Measurements from ENCODE around the gene SH3RF1.

Gene SH3RF1

DNA sequence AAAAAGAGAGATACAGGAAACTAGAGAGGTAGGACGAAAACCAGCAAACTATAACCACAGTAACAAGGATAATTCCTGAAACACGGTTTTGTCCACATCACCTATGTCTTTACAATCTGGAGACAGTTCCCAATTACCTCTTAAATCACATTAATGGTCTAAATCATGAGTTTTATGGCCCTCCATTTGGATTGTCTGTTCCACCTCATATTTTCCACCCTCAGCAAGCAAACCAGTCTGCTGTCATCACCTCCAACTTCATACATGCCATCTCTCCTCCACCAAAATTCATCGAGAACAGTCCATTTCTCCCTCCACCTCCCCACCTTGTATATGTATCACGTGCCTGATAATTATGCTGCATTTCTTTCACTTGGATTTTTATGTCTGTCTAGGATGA lies 107.3 kb downstream of the SH3RF1 start:
- no peak for DNase-seq (ENCODE audit: low spot score)

- DNase-seq (ENCODE audit: low spot score) = no peak
Measured at GRCh38 chr4:169160825-169161224, 109.9 kb downstream of the SH3RF1 start.

DNA sequence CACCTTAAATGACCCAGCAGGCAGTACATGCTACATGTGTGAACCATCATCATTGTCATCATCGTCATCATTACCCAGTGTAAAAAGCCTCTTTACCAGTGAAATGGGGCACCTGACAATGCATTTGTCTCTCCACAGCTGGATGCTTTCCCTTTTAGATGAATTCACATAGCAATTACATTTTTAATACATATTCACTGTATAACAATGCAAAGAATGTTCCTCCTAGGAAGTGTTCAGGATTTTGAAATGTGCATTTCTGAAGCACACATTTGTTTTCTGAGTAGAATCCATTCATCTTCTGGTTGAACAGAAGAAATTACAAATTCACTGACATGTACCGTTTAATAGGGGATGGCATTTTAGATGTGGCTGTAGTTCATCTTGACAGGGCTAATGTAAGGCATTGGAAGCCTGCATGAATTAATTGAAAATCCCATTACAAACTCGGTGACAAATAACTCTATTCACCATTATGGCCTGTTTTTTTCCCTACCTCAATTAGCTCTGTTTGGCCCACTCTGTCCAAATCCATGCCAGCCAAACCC lies 111.1 kb downstream of the SH3RF1 start:
- DNase-seq (ENCODE audit: low spot score) = no peak

DNA sequence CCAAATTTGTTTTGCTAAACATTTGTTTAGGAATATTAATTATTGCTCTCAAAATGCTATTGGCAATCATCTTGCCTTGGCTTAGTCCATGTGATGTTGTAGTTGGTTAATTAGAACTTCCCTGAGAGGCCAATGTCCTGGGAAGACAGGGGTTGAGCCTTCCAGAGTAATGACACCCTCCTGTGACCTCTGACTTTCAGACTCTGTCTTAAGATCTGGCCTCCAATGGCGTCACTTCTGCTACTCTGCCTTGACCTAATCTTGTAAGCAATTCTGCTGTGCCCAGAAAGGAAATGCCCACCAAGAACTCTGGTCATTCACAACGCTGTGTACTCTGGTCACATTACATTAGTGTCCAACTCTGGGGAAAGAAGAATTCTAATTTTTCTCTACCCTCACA lies 111.9 kb downstream of the SH3RF1 start:
- DNase-seq (ENCODE audit: low spot score) = no peak

- DNase-seq (ENCODE audit: low spot score) = no peak
Measured at GRCh38 chr4:169158046-169158445, 112.7 kb downstream of the SH3RF1 start.

DNA sequence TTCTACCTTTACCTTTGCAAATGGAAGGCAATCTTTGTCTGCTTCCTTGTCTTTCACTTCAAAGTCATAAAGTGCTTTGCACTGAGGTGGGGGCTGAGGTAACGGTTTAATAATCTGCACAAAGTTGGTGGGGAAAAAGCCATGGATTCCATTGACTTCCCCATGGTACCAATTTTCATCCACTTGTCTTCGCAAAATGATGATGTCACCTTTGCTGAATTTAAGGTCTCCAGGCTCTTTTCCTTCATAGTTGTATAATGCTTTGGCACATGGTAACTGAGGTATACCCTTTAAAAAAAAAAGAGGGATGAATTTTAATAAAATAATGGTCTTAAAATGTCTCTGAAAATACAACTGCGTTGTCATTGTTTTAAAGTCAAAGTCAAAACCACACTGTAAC lies 114.4 kb downstream of the SH3RF1 start:
- DNase-seq (ENCODE audit: low spot score) = no peak

GRCh38 chr4:169154121-169154520 lies 116.6 kb downstream of the SH3RF1 start:
- DNase-seq (ENCODE audit: low spot score) = no peak

DNA sequence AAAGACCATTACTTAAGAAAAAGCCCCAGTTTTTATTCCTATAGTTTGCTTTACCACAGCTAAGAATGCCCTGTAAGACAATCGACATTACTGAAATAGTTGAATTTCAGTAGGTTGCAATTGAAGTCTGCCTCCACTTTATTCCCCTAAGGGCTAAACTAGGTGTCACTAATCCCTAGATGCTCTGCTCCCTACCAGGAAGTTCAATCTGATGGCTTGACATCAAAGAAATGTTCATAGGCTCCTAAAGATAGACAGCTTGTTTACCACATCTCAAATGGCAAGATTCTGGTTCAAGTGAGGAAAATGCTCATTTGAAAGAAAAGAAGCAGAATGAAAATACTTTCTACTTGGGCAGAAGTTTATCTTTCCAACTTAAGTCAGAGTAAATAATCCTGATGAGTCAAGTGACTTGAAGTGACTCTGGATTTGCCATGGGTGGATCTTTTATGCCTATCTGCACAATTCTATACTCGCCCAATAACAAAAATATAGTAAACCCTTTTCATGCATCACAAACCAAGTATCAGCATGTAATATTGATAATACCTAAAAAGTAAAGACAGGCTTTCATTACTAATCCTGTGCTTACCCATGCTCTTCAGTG lies 117.2 kb downstream of the SH3RF1 start:
- DNase-seq (ENCODE audit: low spot score) = no peak

DNA sequence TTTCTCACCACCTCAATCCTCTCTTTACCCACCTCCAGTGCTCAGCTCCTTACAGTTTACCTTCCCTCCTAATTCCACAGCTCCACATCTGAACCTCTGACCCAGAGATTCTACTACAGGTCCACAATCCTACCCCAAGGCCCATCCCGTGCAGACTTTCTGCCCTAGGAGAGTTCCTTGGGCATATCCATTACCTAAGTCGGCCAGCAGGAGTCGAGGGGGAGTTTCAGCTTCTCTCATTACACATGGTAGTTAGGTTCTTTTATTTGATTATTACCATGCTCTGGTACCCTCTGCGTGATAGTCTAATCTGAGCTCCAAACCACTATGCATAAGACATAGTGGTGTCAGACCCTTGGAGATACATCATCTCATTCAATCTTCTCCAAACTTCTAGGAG lies 117.9 kb downstream of the SH3RF1 start:
- no peak for DNase-seq (ENCODE audit: low spot score)

DNA sequence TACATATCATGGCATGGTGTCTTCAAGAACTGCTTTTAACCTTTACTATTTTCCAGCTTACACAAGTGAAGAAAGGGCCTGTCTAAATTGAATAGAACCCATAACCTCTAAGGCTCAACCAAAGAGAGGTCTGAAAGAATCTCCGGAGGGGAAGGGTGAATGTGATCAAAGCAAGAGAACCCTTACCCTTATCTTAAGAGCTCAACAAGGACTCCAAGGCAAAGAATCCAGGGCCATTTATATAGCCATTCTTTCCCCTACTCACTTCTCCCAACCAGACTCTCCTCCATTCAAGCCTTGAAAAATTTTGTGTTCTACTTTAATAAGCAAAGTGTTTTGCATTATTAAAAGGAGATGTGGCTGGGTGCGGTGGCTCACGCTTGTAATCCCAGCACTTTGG lies 118.7 kb downstream of the SH3RF1 start:
- no peak for DNase-seq (ENCODE audit: low spot score)

DNA sequence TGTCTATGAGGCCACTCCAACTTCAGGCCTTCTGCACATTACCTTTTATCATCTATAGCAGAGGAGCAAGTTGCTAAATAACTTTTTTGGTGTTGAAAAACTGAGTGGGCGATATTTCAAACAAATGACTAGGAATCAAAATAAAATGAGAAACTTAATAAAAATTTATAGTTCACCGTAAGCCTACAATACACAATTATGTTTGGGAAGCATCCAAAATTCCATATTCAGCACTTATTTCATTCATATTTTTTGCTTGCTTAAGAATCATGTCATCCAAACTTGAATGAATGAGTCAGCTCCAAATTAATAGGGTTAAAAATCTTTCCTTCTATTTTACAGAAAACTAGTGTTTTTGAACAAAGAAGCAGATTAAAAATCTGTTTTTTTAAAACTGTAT lies 119.1 kb downstream of the SH3RF1 start:
- no peak for DNase-seq (ENCODE audit: low spot score)

- DNase-seq (ENCODE audit: low spot score) = no peak
Measured at GRCh38 chr4:169150806-169151205, 120.0 kb downstream of the SH3RF1 start.

DNA sequence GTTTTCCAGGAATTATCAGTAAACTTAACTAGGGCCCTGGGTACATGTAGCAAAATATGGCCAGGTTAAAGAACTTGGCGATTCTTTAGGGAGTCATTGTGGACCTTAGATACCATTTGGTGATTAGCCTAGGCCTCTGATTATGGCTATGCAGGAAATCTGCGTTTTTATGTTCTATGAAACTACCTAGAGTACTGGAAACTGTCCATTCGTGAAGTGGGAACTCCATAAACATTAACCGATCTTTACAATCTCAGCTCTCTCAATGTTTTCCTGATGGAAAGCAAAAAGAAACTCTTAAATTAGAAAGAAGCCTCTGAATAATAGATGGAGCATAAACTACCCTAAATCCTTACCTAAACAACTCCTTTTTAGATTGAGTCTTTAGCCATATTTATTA lies 121.9 kb downstream of the SH3RF1 start:
- no peak for DNase-seq (ENCODE audit: low spot score)

DNA sequence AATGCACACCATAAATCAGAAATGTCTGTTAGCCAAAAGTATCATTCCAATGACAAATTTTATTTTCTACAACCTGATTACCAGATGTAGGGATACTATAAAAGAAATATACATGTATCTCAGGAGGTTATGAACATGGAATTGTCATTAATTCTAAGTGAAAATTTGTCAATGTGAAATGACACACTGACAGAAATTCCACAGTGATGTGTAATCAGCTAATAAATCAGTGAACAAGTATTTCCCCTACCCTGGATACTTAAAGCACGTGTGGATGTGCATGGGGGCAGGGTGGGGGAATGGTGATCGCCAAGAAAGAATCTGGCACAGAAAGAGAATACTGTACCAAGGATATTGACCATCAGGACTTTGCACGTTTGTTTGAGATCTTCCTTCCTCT lies 123.6 kb downstream of the SH3RF1 start:
- no peak for DNase-seq (ENCODE audit: low spot score)

GRCh38 chr4:169144061-169144600 lies 126.6 kb downstream of the SH3RF1 start:
- no peak for DNase-seq (ENCODE audit: low spot score)

DNA sequence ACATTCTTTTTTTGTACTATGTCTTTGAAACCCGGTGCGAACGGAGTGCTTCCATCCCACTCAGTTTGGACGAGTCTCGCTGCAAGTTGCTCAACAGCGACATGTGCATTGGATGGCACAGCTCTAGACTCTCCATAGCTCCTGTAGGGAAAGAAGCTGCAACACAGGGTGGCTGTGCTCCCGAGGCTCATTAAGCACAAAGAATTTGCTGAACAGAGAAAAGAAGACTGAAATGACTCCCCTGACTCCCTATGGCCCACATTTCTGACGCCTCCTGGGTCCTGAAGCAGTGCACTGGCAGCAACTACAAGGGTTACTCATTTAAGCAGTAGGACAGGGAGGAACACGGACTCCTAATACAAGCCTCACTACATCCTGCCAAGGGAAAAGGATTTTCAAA lies 127.4 kb downstream of the SH3RF1 start:
- DNase-seq (ENCODE audit: low spot score) = no peak

GRCh38 chr4:169142906-169143305 lies 127.8 kb downstream of the SH3RF1 start:
- DNase-seq (ENCODE audit: low spot score) = no peak

- DNase-seq (ENCODE audit: low spot score) = no peak
Measured at GRCh38 chr4:169142391-169142790, 128.4 kb downstream of the SH3RF1 start.

DNA sequence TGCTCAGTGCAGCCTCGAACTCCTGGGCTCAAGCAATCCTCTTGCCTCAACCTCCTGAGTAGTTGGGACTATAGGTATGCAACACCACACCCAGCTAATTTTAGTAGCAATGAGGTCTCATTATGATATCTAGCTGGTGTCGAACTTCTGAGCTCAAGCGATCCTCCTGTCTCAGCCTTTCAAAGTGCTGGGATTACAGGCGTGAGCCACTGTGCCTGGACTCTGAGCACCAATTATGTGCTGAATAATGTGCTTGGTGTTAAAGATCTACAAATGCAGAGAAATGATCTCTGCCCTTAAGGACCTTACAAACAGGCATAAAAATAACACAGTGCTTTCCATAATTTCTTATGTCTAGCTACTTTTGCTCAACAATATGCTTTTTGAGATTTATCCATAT lies 131.7 kb downstream of the SH3RF1 start:
- no peak for DNase-seq (ENCODE audit: low spot score)

- DNase-seq (ENCODE audit: low spot score) = no peak
Measured at GRCh38 chr4:169137558-169137920, 133.2 kb downstream of the SH3RF1 start.

GRCh38 chr4:169136796-169137557 lies 133.8 kb downstream of the SH3RF1 start:
- no peak for DNase-seq (ENCODE audit: low spot score)

DNA sequence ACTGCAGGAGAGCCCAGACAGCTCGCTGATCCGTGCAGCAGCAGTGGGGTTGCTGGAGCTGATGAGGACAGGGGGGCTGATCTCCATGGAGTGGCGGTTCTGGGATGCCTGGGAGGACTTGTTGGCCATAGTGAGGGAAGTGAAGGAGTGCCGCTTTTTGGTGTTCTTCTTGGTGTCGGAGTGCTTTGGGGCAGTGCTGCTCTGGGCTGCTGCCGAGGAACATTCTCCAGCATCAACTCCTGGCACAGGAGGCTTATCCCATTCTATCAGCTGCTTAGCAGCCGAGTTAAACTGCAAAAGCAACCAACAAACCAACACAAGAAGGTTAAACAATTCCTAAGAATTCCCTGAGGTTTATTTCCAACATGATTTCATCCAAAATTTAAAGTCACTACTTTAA lies 134.4 kb downstream of the SH3RF1 start:
- DNase-seq (ENCODE audit: low spot score) = no peak

- DNase-seq (ENCODE audit: low spot score) = no peak
Measured at GRCh38 chr4:169135776-169136175, 135.0 kb downstream of the SH3RF1 start.

- no peak for DNase-seq (ENCODE audit: low spot score)
Measured at GRCh38 chr4:169133932-169134331, 136.8 kb downstream of the SH3RF1 start.
